Stimulated activated CD8-positive, alpha-beta memory T cell treated with anti-CD3 and anti-CD28 coated beads, Interleukin-4, amount 100 ng/mL, for 1 hour (primary cell): ENCODE data around the gene RPLP2.

Experiments
- DNase-seq, 2 donors: peaks; one replicate each; pipeline ENCODE4 v3.0.0-alpha.2; 2020; ENCODE audit warnings: low read depth in 2 of 2, low spot score in 1 of 2

Gene RPLP2

DNA sequence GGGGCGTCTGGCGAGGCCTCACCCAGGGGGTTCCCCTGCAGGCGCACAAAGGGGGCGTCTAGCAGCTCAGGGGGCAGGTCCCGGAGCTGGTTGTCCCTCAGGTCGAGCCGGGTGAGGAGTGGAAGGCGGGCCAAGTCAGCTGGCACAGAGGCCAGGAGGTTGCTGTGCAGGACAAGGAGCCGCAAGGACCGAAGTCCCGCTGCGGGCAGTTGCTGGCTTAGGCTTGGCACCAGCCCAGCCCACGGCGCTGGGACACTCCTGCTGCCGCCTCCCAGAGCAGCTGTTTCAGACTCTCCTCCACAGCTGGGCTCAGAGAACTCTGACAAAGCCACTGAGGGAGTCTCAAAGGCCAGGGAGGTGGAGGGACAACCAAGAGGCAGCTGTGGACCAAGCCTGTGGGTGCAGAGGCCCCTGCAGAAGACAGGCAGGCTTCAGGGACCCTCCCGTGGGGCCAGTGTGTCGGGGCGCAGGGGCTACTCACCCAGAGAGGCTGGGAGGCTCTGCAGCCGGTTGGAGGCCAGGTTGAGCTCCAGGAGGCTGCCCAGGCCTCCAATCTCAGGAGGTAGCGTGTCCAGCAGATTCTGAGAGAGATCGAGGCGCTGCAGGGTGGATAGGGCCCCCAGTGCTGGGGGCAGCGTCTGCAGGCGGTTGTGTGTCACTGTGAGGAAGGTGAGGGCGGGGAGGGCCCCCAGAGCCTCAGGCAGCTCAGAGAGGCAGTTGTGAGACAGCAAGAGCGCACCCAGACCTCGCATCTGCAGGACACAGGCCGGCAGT is 6.9 kb upstream of the RPLP2 start:
- DNase-seq = no peak

DNA sequence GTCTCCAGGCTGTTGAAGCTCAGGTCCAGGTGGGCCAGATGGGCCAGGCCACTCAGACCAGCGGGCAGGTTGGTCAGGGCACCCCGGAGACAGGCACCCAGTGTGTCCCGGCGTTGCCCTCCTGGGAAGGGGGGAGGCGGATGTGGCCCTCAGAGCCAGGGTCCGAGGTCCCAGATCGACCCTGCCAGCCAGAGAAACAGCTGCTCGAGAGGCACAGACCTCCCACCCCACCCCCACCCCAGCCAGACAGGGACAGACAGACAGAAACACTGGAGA is 6.4 kb upstream of the RPLP2 start:
- DNase-seq = no peak

DNA sequence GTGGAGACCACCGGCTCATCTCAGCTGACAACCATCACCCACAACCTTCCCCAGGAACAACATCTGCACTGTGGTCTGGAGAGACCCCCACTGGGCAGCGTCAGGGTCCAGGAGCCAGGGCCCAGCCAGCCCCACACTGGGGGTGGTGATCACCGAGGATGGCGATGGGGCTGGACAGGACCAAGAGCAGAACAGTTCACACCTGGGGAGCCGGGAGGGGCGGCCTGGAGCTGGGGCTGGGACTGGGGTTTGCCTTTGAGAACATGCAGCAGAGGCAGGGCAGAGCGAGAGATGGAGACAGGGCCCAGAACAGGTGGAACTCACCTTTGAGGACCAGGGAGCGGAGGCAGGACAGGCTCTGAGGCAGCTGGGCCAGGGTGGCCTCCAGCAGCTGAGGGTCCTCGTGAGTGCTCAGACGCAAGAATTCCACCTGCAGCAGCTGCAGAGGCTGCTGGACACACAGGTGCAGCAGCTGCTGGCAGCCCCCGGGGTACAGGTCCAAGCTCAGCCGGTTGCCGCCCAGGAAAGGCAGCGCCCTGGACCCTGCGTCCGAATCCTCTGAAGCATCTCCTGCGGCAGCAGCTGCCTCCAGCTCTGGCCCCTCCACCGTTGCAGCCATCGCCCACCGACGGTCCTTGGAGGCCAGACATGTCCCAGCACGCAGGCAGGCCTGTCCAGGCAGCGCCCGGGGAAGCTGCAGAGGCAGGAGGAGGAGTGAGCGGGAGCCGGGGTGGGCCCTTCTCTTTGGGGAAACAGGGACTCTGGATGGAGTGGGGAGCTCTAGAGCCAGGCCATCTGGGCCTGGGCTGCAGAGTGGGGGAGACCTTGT is 5.8 kb upstream of the RPLP2 start:
- DNase-seq = no peak

DNA sequence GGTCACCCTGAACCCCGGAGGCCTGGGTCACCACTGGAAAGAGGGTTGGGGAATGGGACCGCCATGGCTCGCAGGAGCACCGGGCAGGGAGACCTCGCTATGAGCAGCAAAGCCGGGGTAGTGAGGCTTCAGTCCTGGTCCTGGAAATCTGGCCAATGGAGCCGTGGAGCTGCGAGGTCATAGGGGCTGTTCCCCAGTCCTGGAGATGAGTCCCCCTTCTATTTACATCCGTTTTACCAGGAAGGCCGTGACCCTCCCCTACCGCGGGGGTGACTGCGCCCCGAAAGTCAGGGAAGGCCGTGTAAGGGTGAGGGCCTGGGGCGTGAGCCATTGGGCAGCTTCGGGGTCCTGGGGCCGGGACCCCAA is 5.2 kb upstream of the RPLP2 start:
- no peak for DNase-seq

DNA sequence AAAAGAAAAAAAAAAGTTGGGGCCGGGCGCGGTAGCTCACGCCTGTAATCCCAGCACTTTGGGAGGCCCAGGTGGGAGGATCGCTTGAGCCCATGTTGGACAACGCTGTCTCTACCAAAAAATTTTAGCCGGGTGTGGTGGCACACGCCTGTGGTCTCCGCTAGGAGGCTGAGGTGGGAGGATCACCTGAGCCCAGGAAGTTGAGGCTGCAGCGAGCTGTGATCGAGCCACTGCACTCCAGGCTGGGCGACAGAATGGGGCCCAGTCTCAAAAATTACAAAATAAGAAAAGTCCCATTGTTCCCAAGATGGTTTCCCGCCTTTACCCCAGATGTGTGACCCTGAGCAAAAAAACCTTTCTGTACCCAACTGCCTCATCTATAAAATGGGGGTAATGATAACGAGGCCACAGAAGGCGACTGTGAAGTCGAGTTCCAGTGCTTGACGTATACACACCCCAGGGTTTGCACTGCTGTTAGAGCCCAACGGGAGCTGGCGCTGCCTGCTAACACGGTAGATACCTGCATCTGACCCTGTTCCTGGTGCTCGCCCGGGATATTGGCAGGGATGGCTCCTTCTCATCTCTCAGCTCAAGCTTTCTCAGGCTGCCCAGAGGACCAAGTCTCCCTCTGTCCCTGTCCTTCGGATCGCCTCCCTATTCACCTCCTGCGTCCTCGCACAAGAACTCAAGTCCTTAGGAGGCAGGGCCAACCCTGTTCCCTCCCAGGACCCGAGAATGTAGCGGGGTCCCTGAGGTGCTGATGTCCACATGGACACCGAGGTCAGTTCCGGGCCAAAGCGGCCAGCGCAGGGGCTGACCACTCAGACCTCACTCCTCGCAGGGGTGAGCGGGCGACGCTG is 1.1 kb upstream of the RPLP2 start:
- no peak for DNase-seq

DNA sequence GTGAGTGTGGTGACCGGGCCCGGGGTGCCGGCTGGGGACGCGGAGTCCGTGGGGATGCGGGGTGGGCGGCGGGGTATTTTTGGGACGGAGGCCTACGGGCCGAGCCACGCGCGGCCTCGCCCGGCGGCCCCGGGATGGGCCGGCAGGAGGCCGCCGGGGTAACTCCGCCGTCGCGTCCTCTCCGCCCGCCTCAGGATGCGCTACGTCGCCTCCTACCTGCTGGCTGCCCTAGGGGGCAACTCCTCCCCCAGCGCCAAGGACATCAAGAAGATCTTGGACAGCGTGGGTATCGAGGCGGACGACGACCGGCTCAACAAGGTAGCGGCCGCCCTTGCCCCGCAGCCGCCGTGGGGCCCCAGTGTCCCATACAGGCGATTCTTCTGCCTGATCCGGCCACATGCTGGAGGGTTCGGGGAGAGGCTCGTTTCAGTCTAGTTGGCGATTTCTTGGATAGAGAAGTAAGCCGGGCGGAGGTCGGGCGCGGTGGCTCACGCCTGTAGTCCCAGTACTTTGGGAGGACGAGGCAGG is 337 bp downstream of the RPLP2 start:
- no peak for DNase-seq

DNA sequence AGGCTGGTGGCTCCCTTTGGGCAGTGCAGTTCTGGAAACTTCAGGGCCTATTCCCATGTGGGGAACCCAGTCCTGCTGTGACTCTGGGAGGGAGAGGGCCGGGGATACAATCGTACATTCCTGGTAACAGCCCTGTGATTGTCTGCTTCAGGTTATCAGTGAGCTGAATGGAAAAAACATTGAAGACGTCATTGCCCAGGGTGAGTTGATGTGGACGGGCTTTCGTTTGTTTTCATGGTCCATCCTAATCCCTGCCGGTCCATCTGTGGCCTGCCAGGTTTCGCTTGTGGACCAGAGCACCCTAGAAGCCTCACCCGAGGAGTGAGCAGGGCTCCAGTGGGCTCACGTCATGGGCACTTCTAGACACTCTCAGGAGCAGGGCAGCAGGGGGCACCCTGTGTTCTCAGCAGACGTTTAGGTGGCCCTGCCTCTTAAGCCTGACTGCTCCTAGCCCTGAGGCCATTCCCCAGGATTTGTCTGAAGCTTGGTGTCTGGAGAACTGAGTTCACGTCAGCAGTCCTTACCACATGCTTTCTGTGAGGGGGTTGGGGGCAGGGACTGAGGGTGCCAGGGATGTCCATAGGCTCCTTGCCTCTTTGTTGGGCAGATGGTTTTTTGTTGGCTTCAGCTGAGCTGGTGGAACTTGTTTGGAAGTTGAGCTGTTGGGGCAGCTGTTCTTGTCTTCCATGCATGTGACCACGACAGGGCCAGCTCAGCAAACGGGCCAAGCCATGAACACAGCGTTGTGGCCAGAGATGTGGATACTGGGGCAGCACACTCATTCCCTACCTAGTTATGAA is 1.9 kb downstream of the RPLP2 start:
- DNase-seq = no peak

DNA sequence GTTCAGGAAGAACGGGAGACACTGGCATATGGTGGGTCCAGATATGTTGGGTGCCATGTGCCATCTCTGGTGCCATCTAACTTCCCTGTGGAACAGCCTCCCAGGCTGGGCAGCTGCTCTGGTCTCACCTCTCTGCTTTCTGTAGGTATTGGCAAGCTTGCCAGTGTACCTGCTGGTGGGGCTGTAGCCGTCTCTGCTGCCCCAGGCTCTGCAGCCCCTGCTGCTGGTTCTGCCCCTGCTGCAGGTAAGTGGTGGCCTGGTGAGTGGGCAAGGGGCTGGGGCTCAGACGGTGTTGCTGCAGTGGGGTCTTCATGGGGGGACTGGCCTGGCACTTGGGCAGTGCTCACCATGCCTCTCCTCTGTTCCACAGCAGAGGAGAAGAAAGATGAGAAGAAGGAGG is 2.6 kb downstream of the RPLP2 start:
- no peak for DNase-seq

DNA sequence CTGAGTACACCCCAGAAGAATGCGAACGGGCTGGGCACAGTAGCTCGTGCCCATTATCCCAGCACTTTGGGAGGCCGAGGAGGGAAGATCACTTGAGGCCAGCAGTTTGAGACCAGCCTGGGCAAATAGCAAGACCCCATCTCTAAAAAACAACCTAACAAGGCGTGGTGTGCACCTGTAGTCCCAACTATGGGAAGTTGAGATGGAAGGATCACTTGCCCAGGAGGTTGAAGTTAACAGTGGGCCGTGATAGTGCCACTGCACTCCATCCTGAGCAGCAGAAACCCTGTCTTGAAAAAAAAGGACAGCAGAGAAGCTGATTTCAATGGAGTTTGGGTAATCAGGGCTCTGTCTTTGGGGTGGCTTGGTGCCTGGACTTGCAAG is 3.3 kb downstream of the RPLP2 start:
- DNase-seq = no peak

DNA sequence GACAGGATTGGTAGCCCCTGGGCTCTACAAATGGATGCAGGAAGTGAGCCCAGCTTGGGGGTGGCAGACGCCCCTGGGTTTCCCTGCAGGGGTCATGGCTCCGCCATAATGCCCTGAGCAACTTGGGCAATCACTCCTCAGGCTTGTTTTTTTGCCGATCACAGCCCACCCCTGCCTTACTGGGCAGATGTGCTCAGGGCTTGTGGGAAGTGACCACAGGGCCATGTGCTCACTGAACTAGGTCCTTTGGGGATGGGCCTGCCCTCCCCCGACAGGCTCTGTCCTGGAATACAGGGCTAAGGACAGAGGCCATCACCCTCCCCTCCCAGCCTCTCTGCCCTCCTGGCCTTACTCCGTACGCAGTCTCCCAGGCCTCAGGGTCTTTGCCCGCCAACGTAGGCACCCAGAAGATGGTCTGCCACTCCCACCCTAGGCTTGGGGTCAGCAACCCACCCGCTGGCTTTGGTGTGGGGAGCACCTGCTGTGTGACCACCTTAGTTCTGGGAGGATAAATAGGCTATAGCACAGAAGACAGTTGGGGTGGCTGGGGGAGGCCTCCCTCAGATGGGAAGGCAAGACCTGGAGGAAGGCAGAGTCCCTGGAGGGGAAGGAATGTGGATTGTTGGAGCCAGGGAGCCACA is 3.8 kb downstream of the RPLP2 start:
- no peak for DNase-seq

DNA sequence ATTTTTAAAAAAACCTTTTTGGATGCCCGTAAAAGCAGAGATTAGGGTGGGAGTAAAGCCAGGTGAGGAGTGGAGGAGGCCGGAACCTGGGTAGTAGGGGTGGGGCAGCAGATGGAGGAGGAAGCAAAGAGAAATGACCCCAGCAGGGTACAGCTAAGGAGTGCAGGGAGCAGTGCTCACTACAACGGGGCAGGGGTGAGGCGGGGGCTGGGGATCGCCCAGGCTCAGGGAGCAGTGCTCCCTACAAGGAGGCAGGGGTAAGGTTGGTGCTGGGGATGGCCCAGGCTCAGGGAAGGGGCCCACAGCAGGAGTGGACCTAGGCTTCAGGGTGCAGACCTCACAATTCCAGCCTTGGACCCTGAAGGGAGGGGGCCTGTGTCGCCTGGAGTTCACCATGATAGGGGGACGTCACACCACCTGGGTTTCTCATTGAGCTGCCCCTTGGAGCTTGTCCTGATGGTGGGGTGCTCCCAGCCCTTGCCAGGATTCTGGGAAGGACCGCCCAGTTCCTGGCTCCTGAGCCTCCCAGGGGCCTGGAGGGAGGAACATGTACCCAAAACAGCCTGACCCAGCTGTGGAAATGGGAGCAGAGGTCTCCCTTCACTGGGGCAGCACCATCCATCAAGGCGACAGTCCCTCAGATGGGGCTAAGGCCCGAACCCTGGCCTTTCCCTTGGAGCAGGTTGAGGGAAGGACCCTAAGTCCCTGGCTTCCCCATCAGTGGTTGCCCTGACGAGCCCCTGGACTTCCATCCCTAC is 6.1 kb downstream of the RPLP2 start:
- no peak for DNase-seq

DNA sequence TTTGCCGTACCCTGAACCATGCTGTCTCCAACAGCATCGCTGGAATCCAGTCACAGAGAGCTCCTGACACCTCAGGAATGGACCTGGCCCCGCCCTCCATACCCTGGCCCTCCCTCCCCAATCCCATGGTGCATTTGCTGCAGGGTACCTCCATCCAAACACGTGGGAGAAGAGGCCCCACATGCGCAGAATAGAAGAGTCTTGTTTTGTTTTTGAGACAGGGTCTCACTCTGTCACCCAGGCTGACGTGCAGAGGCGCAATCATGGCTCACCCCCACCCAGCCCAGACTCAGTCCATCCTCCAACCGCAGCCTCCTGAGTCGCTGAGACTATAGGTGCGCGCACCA is 6.6 kb downstream of the RPLP2 start:
- DNase-seq = no peak

DNA sequence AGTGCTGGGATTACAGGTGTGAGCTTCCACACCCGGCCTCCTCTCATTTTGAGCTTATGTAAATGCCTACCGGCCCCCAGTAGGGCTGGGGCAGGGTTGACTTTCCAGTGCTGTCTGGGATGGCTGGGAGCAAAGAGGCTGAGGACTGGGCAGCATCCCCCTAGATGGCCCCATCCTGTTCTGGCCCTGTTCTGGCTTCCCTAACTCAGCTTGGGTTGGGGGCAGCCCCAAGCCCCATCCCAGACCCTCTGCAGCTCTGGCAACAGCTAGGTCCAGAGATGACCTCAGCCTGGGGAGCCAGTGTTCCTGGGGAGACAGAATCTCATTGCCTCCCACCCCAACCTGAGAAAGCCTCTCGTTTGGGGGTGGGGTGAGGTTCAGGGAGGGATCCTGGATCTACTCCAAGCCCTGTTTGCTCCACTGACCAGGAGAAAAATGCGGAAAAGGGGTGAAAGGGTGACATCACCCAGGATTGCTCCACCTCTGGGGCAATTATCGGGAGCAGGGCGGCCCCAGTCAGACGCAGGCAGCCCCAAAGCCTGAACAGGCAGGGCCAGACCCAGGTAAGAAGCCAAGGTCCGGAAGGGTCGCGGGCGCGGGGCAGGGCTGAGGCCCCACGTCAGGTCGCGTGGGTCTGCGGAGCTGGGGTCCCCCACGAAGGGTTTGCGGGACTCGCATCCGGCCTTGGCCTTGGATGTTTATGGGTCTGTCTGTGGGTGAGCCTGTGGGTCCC is 8.8 kb downstream of the RPLP2 start, which contains the start of gene PNPLA2:
Gene PNPLA2 (plus strand): TSS at position 519 of the 733 bp plus-strand sequence. CDS start 805 bp downstream, outside the sequence.
- no peak for DNase-seq

DNA sequence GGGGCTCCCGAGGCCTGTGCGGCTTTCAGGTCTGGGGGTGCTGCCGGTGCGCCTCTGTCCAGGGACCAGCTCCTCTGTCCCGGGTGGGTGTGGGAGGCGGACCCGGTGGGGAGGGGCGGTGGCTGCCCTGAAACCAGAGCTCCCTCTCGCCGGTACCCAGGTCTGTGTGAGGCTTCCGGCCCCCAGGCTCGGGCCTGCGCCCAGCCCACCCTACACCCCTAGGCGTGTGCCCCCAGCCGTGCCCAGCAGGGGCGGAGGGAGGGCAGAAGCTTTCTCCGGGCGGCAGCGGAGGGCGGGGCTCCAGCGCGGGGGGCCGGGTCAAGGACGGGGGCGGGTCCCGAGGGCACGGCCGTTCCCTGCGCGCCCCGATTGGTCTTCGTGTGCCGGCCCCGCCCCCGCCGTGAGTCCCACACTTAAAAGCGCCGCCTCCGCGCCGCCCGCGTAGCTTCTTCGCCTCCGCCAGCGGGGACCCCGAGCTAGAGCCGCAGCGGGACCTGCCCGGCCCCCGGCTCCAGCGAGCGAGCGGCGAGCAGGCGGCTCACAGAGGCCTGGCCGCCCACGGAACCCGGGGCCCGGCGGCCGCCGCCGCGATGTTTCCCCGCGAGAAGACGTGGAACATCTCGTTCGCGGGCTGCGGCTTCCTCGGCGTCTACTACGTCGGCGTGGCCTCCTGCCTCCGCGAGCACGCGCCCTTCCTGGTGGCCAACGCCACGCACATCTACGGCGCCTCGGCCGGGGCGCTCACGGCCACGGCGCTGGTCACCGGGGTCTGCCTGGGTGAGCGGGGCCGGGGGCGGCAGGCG is 9.6 kb downstream of the RPLP2 start:
- DNase-seq = peak; percentile 81 to 87

DNA sequence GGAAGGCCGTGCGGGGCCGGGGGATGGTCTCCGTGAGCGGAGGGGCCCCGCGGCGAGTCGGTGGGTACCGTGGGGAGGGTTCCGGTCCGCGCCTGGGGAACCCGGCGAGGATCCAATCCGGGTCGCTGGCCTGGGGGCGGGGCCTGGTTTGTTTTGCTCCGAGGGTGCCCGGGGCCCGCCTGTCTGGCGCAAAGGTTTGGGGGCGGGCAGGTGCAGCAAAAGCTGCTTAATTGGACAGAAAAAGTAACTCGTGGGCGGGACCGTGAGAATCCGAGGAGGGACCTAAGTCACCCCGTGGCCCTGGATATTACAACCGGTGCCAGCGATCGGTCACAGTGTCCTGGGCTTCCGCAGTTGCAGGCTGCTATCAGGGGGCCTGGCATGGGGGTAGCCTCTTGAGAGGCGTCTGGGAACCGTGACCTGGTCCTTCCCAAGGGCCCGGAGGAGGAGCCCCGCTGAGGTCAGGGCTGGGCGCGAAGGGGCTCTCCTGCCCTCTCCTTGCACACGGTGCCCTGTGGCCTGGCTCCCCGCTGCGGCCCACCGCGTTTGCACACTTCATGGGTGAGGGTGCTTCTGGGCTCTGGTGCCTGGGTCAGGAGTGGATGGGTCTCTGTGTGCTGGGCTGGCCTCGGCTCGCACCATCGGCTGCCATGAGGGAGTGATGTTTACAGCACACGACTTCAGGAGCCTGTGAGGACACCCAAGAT is 10.3 kb downstream of the RPLP2 start:
- DNase-seq = peak; percentile 87 to 92

DNA sequence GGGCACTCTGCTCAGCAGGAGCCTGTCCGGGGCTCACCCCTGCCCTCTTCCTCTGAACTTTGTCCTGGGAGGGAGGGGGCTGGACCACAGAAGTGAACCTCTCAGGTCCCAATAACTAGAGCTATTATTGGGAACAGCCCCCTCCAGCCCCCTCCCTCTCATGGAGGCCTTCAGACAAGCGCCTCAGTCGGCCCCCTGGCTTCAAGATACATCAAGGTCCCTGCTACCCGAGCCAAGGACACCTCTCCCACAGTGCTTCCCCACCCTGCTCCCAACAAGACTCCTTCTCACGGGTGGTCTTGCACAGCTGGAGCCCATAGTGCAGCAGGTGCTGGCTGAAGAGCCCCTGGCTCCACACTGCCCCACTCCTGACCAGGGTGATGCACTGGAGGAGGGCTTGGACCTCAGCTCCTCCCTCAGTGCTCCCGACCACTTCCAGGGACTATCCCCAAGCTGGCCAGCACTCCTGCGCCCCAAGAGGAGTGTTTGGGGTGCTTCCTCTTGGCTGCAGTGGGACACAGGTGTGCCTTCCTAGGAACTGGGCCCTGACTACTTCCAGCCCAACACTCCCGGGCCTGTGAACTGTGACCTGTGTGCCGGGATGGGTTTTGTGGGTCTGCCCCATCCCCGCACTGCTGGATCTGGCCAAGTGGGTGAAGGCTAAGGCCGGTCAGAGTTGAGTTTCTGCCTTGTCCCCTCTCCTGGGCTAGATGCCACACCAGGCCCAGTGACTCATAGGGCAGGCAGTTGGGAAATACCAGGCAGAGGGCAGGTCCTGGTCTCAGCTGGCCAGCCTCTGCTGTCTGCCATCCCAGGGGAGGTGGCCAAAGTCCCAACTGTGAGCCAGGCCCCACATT is 11.1 kb downstream of the RPLP2 start:
- no peak for DNase-seq
